HCT116 (cell line): Measurements from ENCODE around the gene PTPN7.

Experiments used
- CEBPB ChIP-seq: IDR thresholded peaks from 2 replicates; pipeline ENCODE4 v1.6.1; 2012; ENCODE audit warnings: low read depth
- CTCF ChIP-seq, 3 experiments: fragments of 200-600 bp in 1 of 3; sonication (generic) in 1 of 3; IDR thresholded peaks in 2 of 3; conservative IDR thresholded peaks in 1 of 3; 2 replicates each; pipeline ENCODE4 v1.5.1; 2012 to 2017; ENCODE audit warnings: low read depth in 2 of 3, low read length in 2 of 3, antibody characterized with exemption in 1 of 3, borderline replicate concordance in 1 of 3, control low read depth in 1 of 3, mild to moderate bottlenecking in 1 of 3, mixed read lengths in 1 of 3, mixed run types in 1 of 3, moderate library complexity in 1 of 3; ENCODE audit not compliant: insufficient read depth in 1 of 3
- EGR1 ChIP-seq: IDR thresholded peaks from 2 replicates; pipeline ENCODE4 v1.6.1; 2012; ENCODE audit warnings: low read depth
- ELF1 ChIP-seq: IDR thresholded peaks from 2 replicates; pipeline ENCODE4 v1.6.1; 2012; ENCODE audit warnings: low read depth, borderline replicate concordance
- EZH2 ChIP-seq: fragments of 200-600 bp; sonication (generic); IDR thresholded peaks from 2 replicates; pipeline ENCODE4 v1.6.1; 2017; ENCODE audit warnings: antibody characterized with exemption, mixed run types
- EZH2phosphoT487 ChIP-seq: fragments of 200-600 bp; IDR thresholded peaks from 2 replicates; pipeline ENCODE4 v1.6.1; 2018; ENCODE audit warnings: antibody characterized with exemption, borderline replicate concordance
- JUND ChIP-seq: IDR thresholded peaks from 2 replicates; pipeline ENCODE4 v1.6.1; 2012
- POLR2A ChIP-seq: IDR thresholded peaks from 2 replicates; pipeline ENCODE4 v1.7.0; 2011; ENCODE audit warnings: borderline replicate concordance; ENCODE audit not compliant: insufficient read depth, insufficient read length; ENCODE audit errors: extremely low read depth
- POLR2AphosphoS5 ChIP-seq: IDR thresholded peaks from 2 replicates; pipeline ENCODE4 v1.6.1; 2011; ENCODE audit warnings: mild to moderate bottlenecking, low read depth, low read length, moderate library complexity
- RAD21 ChIP-seq: IDR thresholded peaks from 2 replicates; pipeline ENCODE4 v1.6.1; 2012; ENCODE audit warnings: low read depth, mild to moderate bottlenecking
- SIN3A ChIP-seq: IDR thresholded peaks from 2 replicates; pipeline ENCODE4 v1.6.1; 2012; ENCODE audit warnings: low read depth
- SRF ChIP-seq: IDR thresholded peaks from 2 replicates; pipeline ENCODE4 v1.6.1; 2012; ENCODE audit warnings: low read depth
- ZFX ChIP-seq: fragments of 450-650 bp; IDR thresholded peaks from 2 replicates; pipeline ENCODE4 v1.6.1; 2017
- TF ChIP-seq, protein P1 (sequence below): IDR thresholded peaks from 2 replicates; pipeline ENCODE4 v1.6.1; 2012

GRCh38 chr1:202133001-202133400 is 27.4 kb downstream of the PTPN7 start:
- TF ChIP-seq CTCF (IDR thresholded peaks at IDR 0.05 in 2 of 3, conservative IDR thresholded peaks at IDR 0.05 in 1 of 3; ENCODE audit: borderline replicate concordance in 1 of 3, insufficient read depth in 1 of 3, low read depth in 2 of 3, low read length in 2 of 3) (no peak), JUND (no peak), POLR2A (no peak), EZH2phosphoT487 (no peak), POLR2AphosphoS5 (no peak), EGR1 (no peak), EZH2 (no peak), CEBPB (no peak), SIN3A (no peak), SRF (no peak), ELF1 (no peak), RAD21 (no peak), ZFX (no peak)
- TF ChIP-seq, protein P1, sequence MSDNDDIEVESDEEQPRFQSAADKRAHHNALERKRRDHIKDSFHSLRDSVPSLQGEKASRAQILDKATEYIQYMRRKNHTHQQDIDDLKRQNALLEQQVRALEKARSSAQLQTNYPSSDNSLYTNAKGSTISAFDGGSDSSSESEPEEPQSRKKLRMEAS: no peak
